Cardiac fibroblast (primary cell): ENCODE data around the gene TJP2.
A peak's percentile ranks its signal among the peaks of the same experiment; 100 is the strongest.

Source experiments
- DNase-seq, 2 donors: peaks; one replicate each; pipeline versions ENCODE4 v3.0.0 to v3.0.0-alpha.2; 2010; ENCODE audit warnings: low read depth in 2 of 2
- H3K4me3 ChIP-seq, 2 donors: replicated peaks in 1 of 2; 1 replicate in 1 of 2; 2 replicates in 1 of 2; pipeline ENCODE4 v1.5.1; 2011; ENCODE audit warnings: low read depth in 2 of 2, low read length in 2 of 2, mild to moderate bottlenecking in 2 of 2, moderate library complexity in 1 of 2
- CTCF ChIP-seq: IDR thresholded peaks from one replicate; pipeline ENCODE4 v1.5.1; 2011; ENCODE audit warnings: low read depth, mild to moderate bottlenecking, low read length, inconsistent platforms

TJP2 gene

GRCh38 chr9:69172895-69173294 is 1.2 kb upstream of the TJP2 start:
- peak; percentile 50 to 68 for DNase-seq
- no peak for TF ChIP-seq CTCF
- no peak overlapping the region for H3K4me3 ChIP-seq

- peak overlapping the region; percentile 38 to 88 for H3K4me3 ChIP-seq
- TF ChIP-seq CTCF, result no peak
- DNase-seq, result no peak
These were observed 583 bp upstream of the TJP2 start for GRCh38 chr9:69173497-69173890.

- DNase-seq, result peak; percentile 90 to 98
- no peak for TF ChIP-seq CTCF
- peak overlapping the region; percentile 85 to 88 for H3K4me3 ChIP-seq
These were observed 763 bp downstream of the TJP2 start for GRCh38 chr9:69174616-69175463.

GRCh38 chr9:69175486-69175885 is 1.4 kb downstream of the TJP2 start:
- no peak for DNase-seq
- no peak for TF ChIP-seq CTCF

GRCh38 chr9:69176471-69177171 is 2.5 kb downstream of the TJP2 start:
- DNase-seq, result peak in 1 of 2 donors; percentile 72
- H3K4me3 ChIP-seq, result no peak overlapping the region
- no peak for TF ChIP-seq CTCF

More at GRCh38 chr9:69175486-69175885, 1.4 kb downstream of the TJP2 start:
- H3K4me3 ChIP-seq, result peak overlapping the region; percentile 85 to 88

GRCh38 chr9:69178583-69179011 is 4.5 kb downstream of the TJP2 start:
- no peak overlapping the region for H3K4me3 ChIP-seq
- no peak for TF ChIP-seq CTCF
- no peak for DNase-seq
